HCT116 (cell line): ENCODE measurements around the gene NEUROD2. TPM values are rescaled to one million over a fixed set of nuclear protein-coding genes. Genes with fewer than 3 reads are reported as not detected.

Source experiments
- ATAC-seq: fragments of 200-7000 bp; cut with Tn5 transposase; 2 replicates; pipeline ENCODE4 v1.9.1; 2020; ENCODE audit warnings: mild to moderate bottlenecking, moderate library complexity
- BruUV-seq: library from RNA; stranded (reverse); fragments of 400-500 nt; replicated peaks from 2 replicates; lab custom pipeline; 2021; lab: Mats Ljungman, UMichigan
- CTCF ChIA-PET: fragments of 300-600 bp; sonication (Branson Sonifier 250); formaldehyde crosslinking; loops from one replicate; lab custom pipeline; 2021; ENCODE audit warnings: antibody characterized with exemption; lab: Charles Lee
- POLR2A ChIA-PET: fragments of 300-600, 350-600 bp; sonication (Branson Sonifier 250); formaldehyde crosslinking; loops from one replicate; lab custom pipeline; 2021; ENCODE audit warnings: antibody characterized with exemption; lab: Charles Lee
- RAD21 ChIA-PET, 2 experiments: fragments of 300-600 bp; sonication (Branson Sonifier 250); formaldehyde crosslinking; loops; one replicate each; lab custom pipeline; 2023; ENCODE audit warnings: low total read pairs in 2 of 2; ENCODE audit not compliant: uncharacterized antibody in 2 of 2, unreplicated experiment in 2 of 2, low non-redundant PET in 1 of 2; lab: Charles Lee
- DNase-seq: peaks from one replicate; pipeline ENCODE4 v3.0.0-alpha.2; 2010; ENCODE audit warnings: low read depth, low spot score
- H2AFZ ChIP-seq: fragments of 200-600 bp; shearing (Covaris generic), sonication (generic); 2 replicates; pipeline ENCODE4 v1.6.1; 2017; ENCODE audit warnings: low read depth, mixed run types, mixed read lengths, antibody characterized with exemption, low read length; ENCODE audit not compliant: poor library complexity, severe bottlenecking
- H3K27ac ChIP-seq: 2 replicates; pipeline ENCODE4 v1.5.1; 2012; ENCODE audit warnings: low read depth, low read length
- H3K27me3 ChIP-seq: fragments of 200-600 bp; sonication (generic); 2 replicates; pipeline ENCODE4 v1.6.1; 2016; ENCODE audit warnings: mixed run types, low read length, mixed read lengths; ENCODE audit not compliant: insufficient read depth
- H3K36me3 ChIP-seq, 2 experiments: fragments of 200-500 bp in 1 of 2; fragments of 200-600 bp in 1 of 2; sonication (Bioruptor generic) in 1 of 2; sonication (generic) in 1 of 2; 2 replicates each; pipeline versions ENCODE4 v1.5.1 to v1.6.1; 2014 to 2016; ENCODE audit warnings: low read length in 2 of 2, inconsistent platforms in 1 of 2, mixed read lengths in 1 of 2, mixed run types in 1 of 2; ENCODE audit not compliant: insufficient read depth in 2 of 2, control insufficient read depth in 1 of 2
- H3K4me1 ChIP-seq, 2 experiments: fragments of 200-600 bp in 1 of 2; sonication (generic) in 1 of 2; 2 replicates each; pipeline versions ENCODE4 v1.5.1 to v1.6.1; 2012 to 2017; ENCODE audit warnings: low read length in 2 of 2, inconsistent platforms in 1 of 2, mild to moderate bottlenecking in 1 of 2, mixed read lengths in 1 of 2, mixed run types in 1 of 2, moderate library complexity in 1 of 2; ENCODE audit not compliant: insufficient read depth in 2 of 2, control insufficient read depth in 1 of 2
- H3K4me2 ChIP-seq: fragments of 200-600 bp; sonication (generic); 2 replicates; pipeline ENCODE4 v1.6.1; 2017; ENCODE audit warnings: mixed run types, low read length, mixed read lengths
- H3K4me3 ChIP-seq, 2 experiments: fragments of 200-600 bp in 1 of 2; sonication (generic) in 1 of 2; replicated peaks in 1 of 2; 2 replicates each; pipeline ENCODE4 v1.5.1; 2011 to 2016; ENCODE audit warnings: low read length in 2 of 2, control low read depth in 1 of 2, low read depth in 1 of 2, mild to moderate bottlenecking in 1 of 2, mixed read lengths in 1 of 2, mixed run types in 1 of 2
- H3K79me2 ChIP-seq: fragments of 200-600 bp; sonication (generic); 2 replicates; pipeline ENCODE4 v1.6.1; 2017; ENCODE audit warnings: mild to moderate bottlenecking, mixed run types, low read length, moderate library complexity, mixed read lengths; ENCODE audit not compliant: insufficient read depth
- H3K9ac ChIP-seq: fragments of 200-600 bp; sonication (generic); 2 replicates; pipeline ENCODE4 v1.6.1; 2016; ENCODE audit warnings: low read length, mixed read lengths
- H3K9me2 ChIP-seq: fragments of 200-600 bp; sonication (generic), shearing (Covaris generic); 2 replicates; pipeline ENCODE4 v1.6.1; 2017; ENCODE audit warnings: mixed run types, mild to moderate bottlenecking, moderate library complexity; ENCODE audit not compliant: insufficient read depth
- H3K9me3 ChIP-seq, 2 experiments: fragments of 200-500 bp in 1 of 2; fragments of 200-600 bp in 1 of 2; sonication (Bioruptor generic) in 1 of 2; sonication (generic) in 1 of 2; 2 replicates each; pipeline ENCODE4 v1.6.1; 2014 to 2017; ENCODE audit warnings: low read length in 2 of 2, mixed read lengths in 2 of 2, inconsistent platforms in 1 of 2, low read depth in 1 of 2, mild to moderate bottlenecking in 1 of 2, mixed run types in 1 of 2, moderate library complexity in 1 of 2; ENCODE audit not compliant: control insufficient read depth in 1 of 2, insufficient read depth in 1 of 2
- H4K20me1 ChIP-seq: fragments of 200-600 bp; sonication (generic), shearing (Covaris generic); 2 replicates; pipeline ENCODE4 v1.6.1; 2017; ENCODE audit warnings: mixed run types, mild to moderate bottlenecking, moderate library complexity; ENCODE audit not compliant: insufficient read depth
- EZH2 ChIP-seq: fragments of 200-600 bp; sonication (generic); IDR thresholded peaks from 2 replicates; pipeline ENCODE4 v1.6.1; 2017; ENCODE audit warnings: antibody characterized with exemption, mixed run types
- EZH2phosphoT487 ChIP-seq: fragments of 200-600 bp; IDR thresholded peaks from 2 replicates; pipeline ENCODE4 v1.6.1; 2018; ENCODE audit warnings: antibody characterized with exemption, borderline replicate concordance
- POLR2A ChIP-seq: IDR thresholded peaks from 2 replicates; pipeline ENCODE4 v1.7.0; 2011; ENCODE audit warnings: borderline replicate concordance; ENCODE audit not compliant: insufficient read depth, insufficient read length; ENCODE audit errors: extremely low read depth
- SIN3A ChIP-seq: IDR thresholded peaks from 2 replicates; pipeline ENCODE4 v1.6.1; 2012; ENCODE audit warnings: low read depth
- TCF7L2 ChIP-seq: IDR thresholded peaks from 2 replicates; pipeline ENCODE4 v1.7.0; 2011; ENCODE audit warnings: borderline replicate concordance, inconsistent platforms; ENCODE audit not compliant: insufficient read depth, insufficient read length; ENCODE audit errors: extremely low read depth
- YY1 ChIP-seq: IDR thresholded peaks from 2 replicates; pipeline ENCODE4 v1.6.1; 2011; ENCODE audit warnings: low read length, low read depth, moderate library complexity, mild to moderate bottlenecking; ENCODE audit not compliant: insufficient replicate concordance; ENCODE audit errors: extremely low read depth
- ZFX ChIP-seq: fragments of 450-650 bp; IDR thresholded peaks from 2 replicates; pipeline ENCODE4 v1.6.1; 2017
- intact Hi-C: fragments of 100-400 bp; cut with micrococcal nuclease; formaldehyde crosslinking; loops from 2 replicates; pipeline ENCODE4 v1.10.0; 2022
- total RNA-seq: library from RNA; stranded (reverse); gene quantifications from one replicate; pipeline ENCODE4 v1.2.1, GENCODE V29; 2021; ENCODE audit not compliant: unreplicated experiment
- TF ChIP-seq, protein P1 (sequence below): IDR thresholded peaks from 2 replicates; pipeline ENCODE4 v1.6.1; 2012; ENCODE audit warnings: low read depth
- TF ChIP-seq, protein P2 (sequence below): IDR thresholded peaks from 2 replicates; pipeline ENCODE4 v1.6.1; 2011; ENCODE audit warnings: mild to moderate bottlenecking, low read length, moderate library complexity; ENCODE audit not compliant: insufficient replicate concordance; ENCODE audit errors: extremely low read depth
- TF ChIP-seq, protein P3 (sequence below): IDR thresholded peaks from 2 replicates; pipeline ENCODE4 v1.6.1; 2012

Gene NEUROD2
- total RNA-seq, 1 experiment from 2014 or later = not detected

DNA sequence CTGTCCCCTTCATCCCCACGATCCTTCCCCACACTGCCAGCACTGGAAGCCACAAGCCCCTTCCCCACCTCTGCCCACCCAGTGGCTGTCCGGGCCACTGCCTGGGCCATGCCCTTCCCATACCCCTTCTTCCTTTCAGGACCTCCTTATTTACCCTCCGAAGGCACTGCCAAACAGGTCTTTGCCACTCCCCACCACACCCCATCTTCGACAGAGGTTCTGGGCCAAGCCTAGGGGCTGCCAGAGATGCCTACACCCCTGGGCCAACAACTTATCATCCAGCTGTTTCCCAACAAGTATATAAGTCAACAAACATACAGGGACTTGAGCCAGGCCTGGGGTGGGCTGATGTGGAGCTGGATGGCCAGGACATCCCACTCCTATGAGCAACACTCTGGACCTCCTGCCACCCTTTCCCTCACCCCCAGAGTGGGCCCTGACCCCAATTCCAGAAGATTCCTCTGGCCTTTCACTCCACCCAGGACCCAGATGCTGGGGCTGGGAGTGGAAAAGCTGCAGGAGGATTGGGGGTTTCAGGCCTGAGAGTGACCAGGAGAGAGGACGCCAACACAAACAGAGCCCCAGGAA, 17.6 kb upstream of the NEUROD2 start:
- ChIA-PET CTCF (interaction anchor here (0.6 to 8.4 kb wide), 3 partner anchors 6 to 28 kb away, joined by 3 to 157 read pairs (median 4); no protein-coding TSS in a partner anchor), RAD21 (no interaction called here), POLR2A (no interaction called here)
- no peak overlapping the region for H3K4me2 ChIP-seq
- DNase-seq (no peak), ATAC-seq (no peak)
- no peak for TF ChIP-seq ZFX
- no peak for TF ChIP-seq TCF7L2
- no peak for TF ChIP-seq POLR2A
- TF ChIP-seq, protein P1, sequence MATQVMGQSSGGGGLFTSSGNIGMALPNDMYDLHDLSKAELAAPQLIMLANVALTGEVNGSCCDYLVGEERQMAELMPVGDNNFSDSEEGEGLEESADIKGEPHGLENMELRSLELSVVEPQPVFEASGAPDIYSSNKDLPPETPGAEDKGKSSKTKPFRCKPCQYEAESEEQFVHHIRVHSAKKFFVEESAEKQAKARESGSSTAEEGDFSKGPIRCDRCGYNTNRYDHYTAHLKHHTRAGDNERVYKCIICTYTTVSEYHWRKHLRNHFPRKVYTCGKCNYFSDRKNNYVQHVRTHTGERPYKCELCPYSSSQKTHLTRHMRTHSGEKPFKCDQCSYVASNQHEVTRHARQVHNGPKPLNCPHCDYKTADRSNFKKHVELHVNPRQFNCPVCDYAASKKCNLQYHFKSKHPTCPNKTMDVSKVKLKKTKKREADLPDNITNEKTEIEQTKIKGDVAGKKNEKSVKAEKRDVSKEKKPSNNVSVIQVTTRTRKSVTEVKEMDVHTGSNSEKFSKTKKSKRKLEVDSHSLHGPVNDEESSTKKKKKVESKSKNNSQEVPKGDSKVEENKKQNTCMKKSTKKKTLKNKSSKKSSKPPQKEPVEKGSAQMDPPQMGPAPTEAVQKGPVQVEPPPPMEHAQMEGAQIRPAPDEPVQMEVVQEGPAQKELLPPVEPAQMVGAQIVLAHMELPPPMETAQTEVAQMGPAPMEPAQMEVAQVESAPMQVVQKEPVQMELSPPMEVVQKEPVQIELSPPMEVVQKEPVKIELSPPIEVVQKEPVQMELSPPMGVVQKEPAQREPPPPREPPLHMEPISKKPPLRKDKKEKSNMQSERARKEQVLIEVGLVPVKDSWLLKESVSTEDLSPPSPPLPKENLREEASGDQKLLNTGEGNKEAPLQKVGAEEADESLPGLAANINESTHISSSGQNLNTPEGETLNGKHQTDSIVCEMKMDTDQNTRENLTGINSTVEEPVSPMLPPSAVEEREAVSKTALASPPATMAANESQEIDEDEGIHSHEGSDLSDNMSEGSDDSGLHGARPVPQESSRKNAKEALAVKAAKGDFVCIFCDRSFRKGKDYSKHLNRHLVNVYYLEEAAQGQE = no peak
- no peak for TF ChIP-seq EZH2
- no peak for TF ChIP-seq YY1
- no peak for TF ChIP-seq EZH2phosphoT487
- TF ChIP-seq, protein P2, sequence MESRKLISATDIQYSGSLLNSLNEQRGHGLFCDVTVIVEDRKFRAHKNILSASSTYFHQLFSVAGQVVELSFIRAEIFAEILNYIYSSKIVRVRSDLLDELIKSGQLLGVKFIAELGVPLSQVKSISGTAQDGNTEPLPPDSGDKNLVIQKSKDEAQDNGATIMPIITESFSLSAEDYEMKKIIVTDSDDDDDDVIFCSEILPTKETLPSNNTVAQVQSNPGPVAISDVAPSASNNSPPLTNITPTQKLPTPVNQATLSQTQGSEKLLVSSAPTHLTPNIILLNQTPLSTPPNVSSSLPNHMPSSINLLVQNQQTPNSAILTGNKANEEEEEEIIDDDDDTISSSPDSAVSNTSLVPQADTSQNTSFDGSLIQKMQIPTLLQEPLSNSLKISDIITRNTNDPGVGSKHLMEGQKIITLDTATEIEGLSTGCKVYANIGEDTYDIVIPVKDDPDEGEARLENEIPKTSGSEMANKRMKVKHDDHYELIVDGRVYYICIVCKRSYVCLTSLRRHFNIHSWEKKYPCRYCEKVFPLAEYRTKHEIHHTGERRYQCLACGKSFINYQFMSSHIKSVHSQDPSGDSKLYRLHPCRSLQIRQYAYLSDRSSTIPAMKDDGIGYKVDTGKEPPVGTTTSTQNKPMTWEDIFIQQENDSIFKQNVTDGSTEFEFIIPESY = no peak
- TF ChIP-seq, protein P3, sequence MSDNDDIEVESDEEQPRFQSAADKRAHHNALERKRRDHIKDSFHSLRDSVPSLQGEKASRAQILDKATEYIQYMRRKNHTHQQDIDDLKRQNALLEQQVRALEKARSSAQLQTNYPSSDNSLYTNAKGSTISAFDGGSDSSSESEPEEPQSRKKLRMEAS = no peak
- no peak for TF ChIP-seq SIN3A
- no TSS peak for BruUV-seq
- no peaks in the 10 kb centered on the region for H3K9me2 ChIP-seq
- H3K27me3 ChIP-seq = no peaks in the 10 kb centered on the region
- no peaks in the 10 kb centered on the region for H3K79me2 ChIP-seq
- no peak overlapping the region for H3K9ac ChIP-seq
- no peak overlapping the region for H3K4me3 ChIP-seq
- H3K9me3 ChIP-seq = no peaks in the 10 kb centered on the region
- H3K27ac ChIP-seq = no peak overlapping the region
- no peak overlapping the region for H2AFZ ChIP-seq
- no peaks in the 10 kb centered on the region for H4K20me1 ChIP-seq
- intact Hi-C loops = no loop called here
- peaks cover 9 to 23% of the 10 kb centered on the region in 2 experiments; a peak in 3 of 4 replicates for H3K4me1 ChIP-seq
- no peaks in the 10 kb centered on the region for H3K36me3 ChIP-seq
